ENCODE data around the gene PIEZO1.
A peak's percentile ranks its signal among the peaks of the same experiment; 100 is the strongest.
"Not testable (repeated sequence)": the region's sequence is repeated elsewhere in the genome, so short reads cannot be mapped to it uniquely, and the experiment has no call there.

PIEZO1 gene

DNA sequence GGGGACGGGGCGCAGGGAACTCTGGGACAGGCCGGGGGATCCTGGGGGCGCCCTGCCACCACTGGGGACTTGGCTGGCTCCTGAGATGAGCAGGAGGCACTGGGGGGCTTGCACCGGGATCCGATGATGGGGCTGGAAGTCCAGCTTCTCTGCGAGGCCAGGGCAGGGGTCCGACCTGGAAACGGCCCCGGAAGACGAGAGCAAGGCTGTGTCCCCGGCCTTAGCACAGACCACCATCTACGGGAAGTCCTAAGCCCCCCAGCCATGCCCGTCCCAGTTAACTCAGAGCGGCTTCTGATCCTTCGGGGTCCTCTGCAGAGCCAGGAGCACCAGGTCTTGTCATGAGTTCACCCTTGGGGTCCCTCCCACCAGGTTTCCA, 19.1 kb upstream of the PIEZO1 start:
- no peak for DNase-seq

DNA sequence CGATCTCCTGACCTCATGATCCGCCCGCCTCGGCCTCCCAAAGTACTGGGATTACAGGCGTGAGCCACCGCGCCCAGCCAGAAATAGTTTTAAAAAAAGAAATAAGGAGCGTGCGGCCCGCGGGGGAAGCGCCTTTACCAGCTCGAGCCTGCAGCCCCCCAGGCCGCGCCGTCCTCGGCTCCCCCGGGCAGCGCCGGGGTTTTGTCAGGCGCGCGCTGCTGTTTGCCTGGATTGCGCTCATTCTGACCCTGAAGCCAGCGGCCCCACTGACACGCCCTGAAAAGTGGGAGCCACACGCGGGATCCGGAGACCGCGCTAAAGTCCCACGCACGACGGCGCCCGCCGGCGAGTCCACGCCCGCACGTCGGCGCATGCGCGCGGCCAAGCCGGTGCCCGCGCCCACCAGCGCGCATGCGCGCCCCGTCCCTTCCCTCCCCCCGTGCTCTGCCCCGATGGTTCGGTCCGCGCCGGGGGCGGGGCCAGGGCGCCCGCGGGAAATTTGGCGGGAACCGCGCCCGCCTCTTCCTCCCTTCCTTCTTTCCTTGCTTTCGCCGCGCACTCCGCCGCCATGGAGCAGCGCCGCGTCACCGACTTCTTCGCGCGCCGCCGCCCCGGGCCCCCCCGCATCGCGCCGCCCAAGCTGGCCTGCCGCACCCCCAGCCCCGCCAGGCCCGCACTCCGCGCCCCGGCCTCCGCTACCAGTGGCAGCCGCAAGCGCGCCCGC, 18.4 kb upstream of the PIEZO1 start, which contains the start of gene CDT1:
CDT1 (plus strand) TSS at position 526 of the 724 bp plus-strand sequence; CDS start at position 569, 43 bp downstream.
- DNase-seq, result peak; percentile 70

DNA sequence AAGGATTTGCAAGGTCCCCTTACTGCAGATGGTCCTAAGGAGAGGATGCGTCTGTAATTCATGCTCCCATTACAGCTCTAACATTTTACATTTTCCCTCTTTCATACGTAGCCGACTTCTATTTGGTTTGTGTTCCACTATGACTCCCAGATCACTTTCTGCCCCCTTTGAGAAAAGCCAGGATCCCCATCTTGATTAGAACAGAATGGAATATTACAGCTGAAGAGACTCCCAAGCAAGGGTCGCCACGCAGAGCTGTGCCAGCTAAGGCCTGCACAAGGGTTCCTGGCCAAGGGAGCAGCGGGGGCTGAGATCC, 15.2 kb upstream of the PIEZO1 start:
- DNase-seq, result no peak

DNA sequence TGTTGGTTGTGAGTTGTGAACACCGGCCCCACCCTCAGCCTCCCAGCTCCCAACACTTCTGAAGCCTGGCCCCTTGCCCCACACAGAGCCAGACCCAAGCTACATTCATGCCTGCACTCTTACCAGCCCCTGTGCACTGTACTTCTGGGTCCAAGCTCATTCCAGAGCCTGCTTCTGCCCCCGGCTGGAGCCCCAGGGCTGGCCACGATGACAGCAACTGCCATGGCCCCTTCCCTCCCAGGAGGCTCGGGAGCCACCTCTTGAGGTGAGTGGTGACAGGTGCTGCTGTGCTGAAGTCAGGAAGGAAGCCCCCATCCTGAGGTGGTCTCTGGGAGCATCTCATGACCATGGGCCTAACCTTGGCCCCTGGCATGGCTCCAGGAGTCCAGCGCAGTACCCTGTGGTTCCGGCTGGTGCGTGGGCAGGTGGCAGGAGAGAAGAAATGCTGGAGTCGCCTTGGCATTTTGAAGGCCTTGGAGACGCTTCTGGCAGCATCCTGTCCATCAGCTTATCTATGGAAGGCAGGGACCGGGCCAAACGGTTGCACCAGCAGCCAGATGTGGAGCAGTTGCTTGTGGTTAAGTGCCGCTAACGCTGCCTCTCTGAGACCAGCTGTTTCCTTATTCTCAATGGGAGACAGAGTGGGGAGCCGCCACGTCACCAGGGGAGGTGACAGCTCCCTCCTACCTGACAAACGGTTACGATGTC, 14.7 kb upstream of the PIEZO1 start:
- no peak for DNase-seq

DNA sequence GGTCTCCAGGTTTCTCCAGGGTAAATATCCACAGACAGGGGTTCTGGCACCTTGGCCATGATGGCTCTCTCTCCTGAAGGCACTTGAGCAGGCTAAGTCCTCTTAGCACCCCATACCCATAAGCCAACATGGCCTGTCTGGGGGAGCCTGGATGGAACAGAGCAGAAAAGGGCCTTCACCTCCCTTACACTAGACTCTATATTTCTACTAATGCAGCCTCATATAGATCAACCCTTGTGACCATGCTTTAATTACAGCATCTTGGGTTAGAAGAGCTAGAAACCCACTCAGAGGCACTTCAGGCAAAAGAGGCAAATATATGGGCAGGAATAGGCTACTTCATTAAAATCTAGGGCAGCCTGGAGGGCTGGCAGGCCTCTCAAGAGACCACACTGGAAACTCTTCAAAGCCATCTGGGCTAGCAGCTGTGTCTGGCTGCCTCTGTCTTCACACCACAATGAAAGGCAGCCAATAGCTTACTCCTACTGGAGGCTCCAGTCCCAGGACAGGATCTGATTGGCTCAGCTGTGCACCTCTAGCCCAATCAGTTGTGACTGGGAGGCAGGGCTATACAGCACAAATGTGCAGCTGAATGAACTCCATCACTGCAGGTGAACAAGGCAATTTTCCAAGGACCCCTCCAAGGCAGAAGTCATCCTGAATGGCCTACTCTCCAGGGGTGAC, 13.9 kb upstream of the PIEZO1 start:
- peak; percentile 97 for DNase-seq

DNA sequence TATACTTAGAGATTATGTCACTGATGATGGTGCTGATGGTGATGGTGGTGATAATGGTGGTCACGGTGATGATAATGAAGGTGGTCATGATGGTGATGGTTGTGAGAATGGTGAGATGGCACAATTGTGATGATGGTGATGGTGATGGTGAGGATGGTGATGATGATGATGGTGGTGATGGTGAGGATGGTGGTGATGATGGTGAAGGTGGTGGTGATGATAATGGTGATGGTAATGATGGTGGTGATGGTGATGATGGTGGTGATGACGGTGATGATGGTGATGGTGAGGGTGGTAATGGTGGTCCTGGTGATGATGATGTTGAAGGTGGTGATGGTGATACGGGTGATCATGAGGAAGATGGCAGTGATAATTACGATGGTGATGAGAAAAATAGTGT, 13.1 kb upstream of the PIEZO1 start:
- DNase-seq, result no peak

DNA sequence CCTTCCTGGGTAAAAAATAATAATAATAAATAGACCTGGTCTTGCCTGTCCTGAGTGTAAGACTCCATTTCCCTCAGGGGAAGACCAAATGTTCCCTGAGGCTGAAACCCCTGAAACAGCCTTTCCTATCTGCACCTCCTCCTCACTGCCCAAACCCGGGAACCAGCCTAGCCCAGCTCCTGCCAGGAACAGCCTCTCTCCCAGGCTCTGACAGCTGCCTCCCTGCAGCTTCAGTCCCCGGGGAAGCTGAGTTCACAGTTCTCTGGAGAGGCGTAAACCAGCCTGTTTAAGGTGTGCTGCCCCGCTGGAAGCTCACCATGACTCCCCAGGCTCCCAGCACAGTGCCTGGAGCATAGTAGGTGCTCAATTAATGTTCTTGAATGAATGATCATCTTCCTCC, 11.3 kb upstream of the PIEZO1 start:
- DNase-seq, result peak; percentile 61

DNA sequence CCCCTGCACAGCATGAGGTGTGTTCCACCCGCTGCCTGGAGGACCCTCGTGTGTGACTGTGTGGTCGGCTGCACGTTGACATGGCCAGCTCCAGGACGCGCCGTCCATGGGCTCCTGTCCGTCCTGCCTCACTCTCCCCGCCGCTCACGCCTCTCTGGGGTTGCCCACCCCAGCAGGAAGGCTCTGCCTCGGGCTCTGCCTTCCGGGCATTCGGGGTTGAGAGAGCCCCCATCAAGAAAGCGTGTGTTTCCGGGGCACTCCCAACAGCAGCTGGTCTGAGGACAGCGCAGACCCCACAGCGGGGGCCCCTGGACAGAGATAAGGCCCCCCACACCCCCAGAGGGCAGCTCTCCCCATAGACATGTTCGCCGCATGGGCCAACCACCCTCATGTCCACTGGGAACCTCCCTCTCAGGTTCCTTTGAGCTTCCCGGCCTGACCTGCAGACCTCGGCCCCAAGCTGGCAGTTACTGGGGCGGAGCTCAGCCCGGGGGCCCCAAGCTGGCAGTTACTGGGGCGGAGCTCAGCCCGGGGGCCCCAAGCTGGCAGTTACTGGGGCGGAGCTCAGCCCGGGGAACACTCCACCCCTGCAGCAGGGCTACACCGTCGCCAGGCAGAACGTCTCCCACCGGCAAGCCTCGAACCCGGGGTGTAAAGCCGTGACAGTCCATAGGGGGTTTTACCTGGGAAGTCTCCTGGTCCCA, 8.4 kb upstream of the PIEZO1 start:
- no peak for DNase-seq

DNA sequence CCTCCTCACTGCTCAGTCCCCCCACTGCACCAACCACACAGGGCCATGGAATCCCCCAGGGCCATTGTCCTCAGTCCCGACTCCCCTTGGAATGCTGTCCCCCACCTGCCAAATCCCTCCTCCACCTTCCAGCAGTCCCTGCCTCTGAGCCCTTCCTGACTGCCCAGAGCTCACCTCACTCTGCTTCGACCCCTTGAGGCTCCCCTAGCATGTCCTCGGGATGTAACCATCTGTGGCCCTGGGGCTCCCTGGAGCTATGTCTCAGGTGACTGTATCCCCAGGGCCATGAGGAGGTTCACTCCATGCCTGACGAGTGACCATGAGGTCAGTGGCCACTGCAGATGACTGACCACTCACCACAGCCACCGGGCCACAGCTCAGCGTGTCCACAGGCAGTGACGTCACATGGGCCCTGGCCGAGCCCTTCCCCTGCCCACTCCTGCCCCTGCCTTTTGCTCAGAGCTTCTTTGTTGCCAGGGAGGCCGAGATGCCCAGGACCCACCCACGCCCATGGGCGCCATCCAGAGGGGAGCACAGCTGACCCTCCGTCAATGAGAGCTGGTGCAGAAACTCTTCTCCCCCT, 7.7 kb upstream of the PIEZO1 start:
- no peak for DNase-seq

DNA sequence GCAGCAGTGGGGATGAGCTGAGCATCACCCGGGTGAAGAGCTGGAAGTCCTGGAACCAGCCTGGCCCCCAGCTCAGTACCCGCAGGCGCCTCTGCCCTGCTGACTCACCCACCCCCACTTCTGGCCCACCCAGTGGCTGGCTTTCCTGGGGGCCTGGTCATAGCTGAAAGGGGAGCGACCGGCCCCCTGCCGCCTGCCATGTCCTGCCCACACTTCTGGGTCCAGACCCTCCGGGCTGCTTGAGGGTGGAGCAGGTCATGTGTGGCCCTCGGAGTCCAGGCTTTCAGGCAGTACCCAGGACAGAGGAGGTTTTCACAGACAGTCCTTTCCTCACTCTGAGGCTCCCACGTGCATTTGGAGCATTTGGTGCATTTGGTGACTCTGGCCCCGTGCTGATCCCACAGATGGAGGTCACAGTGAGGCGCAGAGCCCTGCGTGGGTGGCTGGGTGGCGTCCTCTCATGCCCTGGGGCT, 7.1 kb upstream of the PIEZO1 start:
- DNase-seq, result no peak

DNA sequence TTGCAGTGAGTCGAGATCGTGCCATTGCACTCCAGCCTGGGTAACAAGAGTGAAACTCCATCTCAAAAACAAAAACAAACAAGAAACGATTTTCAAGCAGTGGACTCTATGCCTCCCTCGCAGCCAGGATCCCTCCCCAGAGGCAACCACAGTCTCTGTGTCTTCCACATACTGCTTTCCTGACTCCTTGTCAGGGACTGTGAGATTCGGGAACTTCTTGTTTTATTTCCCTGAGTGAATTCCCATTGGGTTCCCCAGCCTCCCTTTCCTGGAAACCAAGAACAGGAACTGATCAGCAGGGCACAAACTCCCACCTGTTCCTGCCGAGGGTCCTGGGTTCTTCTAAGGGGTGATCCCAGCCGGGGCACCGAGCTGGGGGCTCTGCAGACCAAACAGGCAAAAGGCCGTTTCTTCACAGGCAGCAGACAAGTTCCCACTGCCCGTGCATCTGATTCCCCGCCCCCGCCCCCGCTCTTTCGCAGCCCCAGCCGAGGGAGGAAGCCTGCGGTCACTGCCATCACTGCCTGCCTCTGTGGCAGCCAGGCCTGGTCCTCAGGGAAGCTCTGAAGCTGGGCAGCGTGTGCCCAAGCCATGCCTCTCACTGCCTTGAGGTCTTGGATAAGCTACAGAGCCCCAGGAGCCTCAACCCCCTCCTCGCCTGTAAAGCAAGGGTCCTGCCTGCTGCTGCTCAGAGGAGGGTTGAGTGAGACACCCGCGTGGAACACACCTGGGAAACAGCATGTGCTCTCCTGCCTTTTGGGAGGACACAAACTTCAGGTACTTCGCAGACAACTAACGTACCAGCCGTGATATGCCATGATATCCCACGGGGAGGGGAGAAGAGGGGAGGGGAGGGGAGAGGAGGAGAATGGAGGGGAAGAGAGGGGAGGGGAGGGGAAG, 5.5 kb upstream of the PIEZO1 start:
- no peak for DNase-seq

DNA sequence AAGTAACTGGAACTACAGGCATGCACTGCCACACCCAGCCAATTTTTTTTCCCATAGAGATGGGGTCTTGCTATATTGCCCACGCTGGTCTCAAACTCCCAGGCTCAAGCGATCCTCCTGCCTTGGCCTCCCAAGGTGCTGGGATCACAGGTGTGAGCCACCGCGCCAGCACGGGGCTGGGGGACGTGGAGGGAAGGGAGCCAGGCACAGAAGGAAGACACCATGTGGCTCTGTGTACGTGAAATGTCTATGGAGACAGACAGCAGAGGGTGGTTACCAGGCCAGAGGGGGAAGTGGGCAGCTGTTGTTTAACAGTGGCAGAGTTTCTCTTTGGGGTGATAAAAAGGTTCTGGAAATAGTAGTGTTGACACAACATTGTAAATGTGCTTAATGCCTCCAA, 4.6 kb upstream of the PIEZO1 start:
- DNase-seq, result peak; percentile 37

DNA sequence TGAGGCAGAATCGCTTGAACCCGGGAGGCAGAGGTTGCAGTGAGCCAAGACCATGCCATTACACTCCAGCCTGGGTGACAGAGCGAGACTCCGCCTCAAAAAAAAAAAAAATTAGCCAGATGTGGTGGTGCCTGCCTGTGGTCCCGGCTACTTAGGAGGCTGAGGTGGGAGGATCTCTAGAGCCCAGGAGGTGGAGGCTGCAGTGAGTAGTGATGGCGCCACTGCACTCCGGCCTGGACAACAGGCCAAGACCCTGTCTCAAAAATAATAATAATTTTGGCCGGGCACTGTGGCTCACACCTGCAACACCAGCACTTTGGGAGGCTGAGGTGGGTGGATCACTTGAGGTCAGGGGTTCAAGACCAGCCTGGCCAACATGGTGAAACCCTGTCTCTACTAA, 3.7 kb upstream of the PIEZO1 start:
- not testable (repeated sequence) for DNase-seq

DNA sequence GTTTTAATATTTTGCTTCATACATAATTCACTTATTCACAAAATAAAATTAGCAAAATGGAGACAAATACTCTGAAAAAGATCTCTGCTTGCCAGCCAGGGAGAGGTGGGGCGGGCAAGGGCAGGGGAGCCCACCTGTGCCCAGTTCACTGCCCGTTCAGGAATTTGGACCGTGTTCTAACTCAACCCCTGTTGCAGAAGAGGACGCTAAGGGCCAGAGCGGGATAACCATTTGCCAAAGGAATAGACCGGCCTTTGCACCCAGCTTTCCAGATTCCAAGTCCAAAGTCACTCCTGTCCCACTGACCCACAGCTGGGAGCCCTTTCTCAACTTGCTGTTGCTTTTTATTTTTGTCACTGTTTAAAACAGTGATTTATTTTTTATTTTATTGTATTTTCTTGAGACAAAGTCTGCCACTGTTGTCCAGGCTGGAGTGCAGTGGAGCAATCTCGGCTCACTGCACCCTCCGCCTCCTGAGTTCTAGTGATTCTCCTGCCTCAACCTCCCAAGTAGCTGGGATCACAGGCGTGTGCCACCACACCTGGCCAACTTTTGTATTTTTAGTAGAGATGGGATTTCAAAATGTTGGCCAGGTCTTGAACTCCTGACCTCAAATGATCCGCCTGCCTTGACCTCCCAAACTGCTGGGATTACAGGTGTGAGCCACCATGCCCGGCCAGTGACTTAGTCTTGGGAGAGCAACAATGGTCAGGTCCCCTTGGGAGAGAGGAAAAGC, 2.7 kb upstream of the PIEZO1 start:
- DNase-seq, result no peak

DNA sequence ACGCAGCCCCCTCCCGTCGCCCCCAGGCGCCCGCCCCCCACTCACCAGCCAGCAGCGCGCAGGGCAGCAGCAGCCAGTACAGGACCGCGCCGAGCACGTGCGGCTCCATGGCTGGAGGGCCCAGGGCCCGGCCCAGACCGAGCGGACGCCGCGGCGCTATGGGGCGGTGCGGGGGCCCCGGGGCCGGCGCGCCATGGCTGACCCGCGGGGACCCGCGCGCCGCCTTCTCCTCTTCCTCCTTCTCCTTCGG, 239 bp downstream of the PIEZO1 start:
- DNase-seq, result no peak

DNA sequence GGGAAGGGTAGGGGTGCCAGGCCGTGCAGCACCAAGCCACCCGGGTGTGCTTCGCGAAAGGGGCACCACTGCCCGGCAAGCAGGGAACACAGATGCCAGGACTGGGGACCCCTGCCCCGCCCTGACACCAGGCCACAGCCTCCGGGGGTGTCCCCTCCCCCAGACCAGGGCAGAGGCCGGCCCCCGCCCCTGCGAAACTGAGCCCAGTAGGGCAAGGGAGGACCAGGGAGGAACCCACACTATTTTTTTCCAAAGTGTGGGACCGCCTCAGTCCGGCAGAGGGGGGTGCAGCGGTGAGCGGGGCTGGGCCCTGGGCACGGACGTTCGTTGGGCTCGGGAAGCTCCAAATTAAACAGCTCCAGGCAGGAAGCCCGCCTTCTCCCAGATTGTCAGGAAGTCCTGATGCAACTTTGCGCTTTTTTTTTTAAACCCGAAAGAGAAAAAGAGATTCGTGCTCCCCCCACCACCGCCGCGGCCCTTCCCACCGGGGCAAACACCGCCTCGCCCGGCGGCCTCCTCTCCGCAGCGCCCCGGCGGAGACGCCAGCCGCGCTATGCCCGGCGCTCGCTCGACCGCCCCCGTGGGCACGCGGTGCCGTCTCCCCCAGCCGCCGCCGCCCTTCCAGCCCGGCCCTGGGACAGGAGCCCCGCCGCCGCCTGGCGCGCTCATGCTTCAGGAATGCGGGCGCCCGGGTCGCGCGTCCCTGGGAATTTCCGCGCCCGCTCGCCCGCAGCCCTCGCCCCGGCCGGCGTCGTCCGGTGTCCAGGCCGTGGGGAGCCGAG, 755 bp downstream of the PIEZO1 start:
- peak; percentile 54 for DNase-seq

DNA sequence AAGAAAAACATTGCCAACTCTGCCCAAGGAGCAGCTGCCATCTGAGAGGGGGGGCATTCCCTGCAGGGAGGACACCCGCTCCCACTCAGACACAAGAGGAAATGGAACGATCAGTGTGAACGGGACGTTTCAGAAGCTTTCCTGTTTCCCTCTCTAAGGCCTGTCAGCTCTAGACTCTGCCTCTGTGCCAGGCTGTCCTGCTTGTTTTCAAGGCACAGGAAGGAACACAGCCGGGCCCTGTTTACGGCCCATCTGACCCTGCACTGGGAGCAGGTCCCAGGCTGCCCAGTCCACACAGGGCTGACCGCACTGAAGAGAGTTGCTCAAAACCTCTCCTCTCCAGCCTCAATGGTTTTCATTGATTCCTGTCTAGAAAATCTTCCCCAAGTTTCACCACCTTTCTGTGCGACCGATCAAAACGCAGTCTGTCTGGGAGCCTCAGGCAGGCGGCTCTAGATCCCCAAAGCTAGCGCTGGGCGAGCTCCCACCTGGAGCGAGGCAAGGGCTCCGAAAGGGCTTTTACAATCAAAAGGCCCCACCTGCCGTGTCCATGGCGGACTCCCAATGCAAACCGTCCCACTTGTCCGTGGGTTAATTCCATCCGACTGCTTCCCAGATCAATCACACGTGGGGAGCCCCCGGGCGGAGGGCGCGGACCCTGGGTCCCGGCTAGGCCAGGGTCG, 1.5 kb downstream of the PIEZO1 start:
- no peak for DNase-seq

DNA sequence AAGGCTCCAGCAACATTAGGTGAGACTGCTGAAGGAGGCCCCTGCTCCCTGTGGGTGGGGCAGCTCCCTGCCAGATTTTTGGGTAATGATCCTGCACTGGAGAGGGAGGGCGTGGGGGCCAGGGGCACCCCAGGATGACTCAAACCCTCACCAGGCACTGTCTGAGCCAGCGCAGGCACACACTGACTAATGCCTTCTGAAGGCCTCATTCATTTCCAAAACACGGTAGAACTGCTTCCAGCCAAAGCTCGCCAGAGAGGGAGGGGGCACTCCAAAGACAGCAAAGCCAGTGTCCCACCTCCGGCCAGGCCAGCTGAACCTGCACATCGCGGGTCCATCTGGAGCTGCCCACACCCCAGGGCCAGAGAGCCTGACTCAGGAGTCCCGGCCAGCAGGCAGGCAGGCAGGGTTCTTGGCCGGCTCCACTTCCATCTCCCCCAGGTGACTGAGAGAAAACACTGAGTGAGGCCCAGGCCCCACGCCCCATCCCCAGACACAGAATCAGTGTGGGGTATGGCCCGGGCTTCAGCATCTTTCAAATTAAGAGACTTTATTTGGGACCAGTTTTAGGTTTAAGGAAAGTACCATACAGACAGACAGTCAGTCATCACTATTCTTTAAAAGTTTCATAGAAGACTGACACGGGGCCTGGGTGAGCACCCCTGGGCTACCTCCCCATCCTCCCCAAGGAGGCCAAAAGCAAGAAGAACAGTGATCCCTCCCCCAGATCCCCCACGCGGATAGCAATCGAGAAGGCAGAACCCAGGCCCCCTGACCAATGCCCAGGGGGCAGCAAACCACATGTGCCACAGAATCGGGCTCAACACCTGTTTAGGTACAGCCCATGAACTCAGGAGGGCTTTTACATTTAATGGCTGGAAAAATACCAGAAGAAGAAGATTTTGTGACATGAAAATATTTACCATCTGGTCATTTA, 2.3 kb downstream of the PIEZO1 start:
- DNase-seq, result peak; percentile 40

Data from NCI-H2171 treated with DMSO at 0.1 percent for 48 hours (cell line).